Measurements from ENCODE around the gene CCDC142. TPM values are rescaled to one million over a fixed set of nuclear protein-coding genes. Genes with fewer than 3 reads are reported as not detected.

The CCDC142 gene
- total RNA-seq, 3 donors from 2014 or later (not counting 1 experiment from before 2014, with no cell fraction given) = 14.9 to 25.2 (median 15.6) TPM

GRCh38 chr2:74530239-74531187 is 47.7 kb upstream of the CCDC142 start:
- WGBS (ENCODE audit: insufficient coverage) = 2% methylated on average over 54 of the region's 54 CpGs
- Histone ChIP-seq H3K4me3 (ENCODE audit: low read length) (peak overlapping the region; percentile 92), H3K27ac (ENCODE audit: low read length) (peak overlapping the region; percentile 95), H3K4me1 (ENCODE audit: control insufficient read depth, insufficient read depth, low read length) (peaks cover 31% of the 10 kb centered on the region), H3K36me3 (ENCODE audit: control insufficient read depth, insufficient read depth, low read length) (peaks cover 40% of the 10 kb centered on the region), H3K27me3 (ENCODE audit: control insufficient read depth, insufficient read depth, low read length) (no peaks in the 10 kb centered on the region), H3K9me3 (ENCODE audit: control insufficient read depth, insufficient read depth, low read length) (no peaks in the 10 kb centered on the region)
- intact Hi-C loops (cut with micrococcal nuclease) = loop anchor here (1.0 kb wide), 1 partner anchor 72 kb away; the partner anchor contains the start of gene WBP1
- peak; percentile 53 to 71 (median 61) for ATAC-seq
- no peak for TF ChIP-seq CTCF (IDR thresholded peaks at IDR 0.05)
- Mint-ChIP-seq H3K27ac (peak overlapping the region; percentile 94 to 95), H3K4me3 (peak overlapping the region; percentile 96), H3K4me1 (peaks cover 32 to 44% of the 10 kb centered on the region in 2 donors), H3K36me3 (peaks cover 10% of the 10 kb centered on the region), H3K27me3 (ENCODE audit: low read depth in 2 of 2) (no peaks in the 10 kb centered on the region), H3K9me3 (no peaks in the 10 kb centered on the region)
- DNase-seq = peak; percentile 76 to 81

GRCh38 chr2:74529357-74530238 is 46.8 kb upstream of the CCDC142 start, which contains the start of the genes AUP1 and HTRA2:
TSS of gene AUP1 (minus strand) at chr2:74529706. CDS start at chr2:74529629, 77 bp downstream.
TSS of gene HTRA2 (plus strand) at chr2:74529933. CDS start at chr2:74530007, 74 bp downstream.
- intact Hi-C loops (cut with micrococcal nuclease) = loop anchor here (1.0 to 2.0 kb wide), 4 partner anchors 13 to 75 kb away; partner anchors contain the start of genes INO80B, PCGF1 and WBP1
- peaks cover 31% of the 10 kb centered on the region for H3K4me1 ChIP-seq (ENCODE audit: control insufficient read depth, insufficient read depth, low read length)
- no peak for TF ChIP-seq CTCF (IDR thresholded peaks at IDR 0.05)
- Mint-ChIP-seq H3K4me3 (peak within 1 kb of the TSS; percentile 96), H3K27me3 (ENCODE audit: low read depth in 2 of 2) (no peaks in the 10 kb centered on the region), H3K36me3 (peaks cover 10% of the 10 kb centered on the region), H3K4me1 (peaks cover 32 to 44% of the 10 kb centered on the region in 2 donors), H3K27ac (peak within 1 kb of the TSS; percentile 94 to 95), H3K9me3 (no peaks in the 10 kb centered on the region)
- peak within 1 kb of the TSS; percentile 92 for H3K4me3 ChIP-seq (ENCODE audit: low read length)
- no peaks in the 10 kb centered on the region for H3K9me3 ChIP-seq (ENCODE audit: control insufficient read depth, insufficient read depth, low read length)
- ATAC-seq = peak; percentile 75 to 90 (median 77)
- H3K36me3 ChIP-seq (ENCODE audit: control insufficient read depth, insufficient read depth, low read length) = peaks cover 40% of the 10 kb centered on the region
- H3K27me3 ChIP-seq (ENCODE audit: control insufficient read depth, insufficient read depth, low read length) = no peaks in the 10 kb centered on the region
- under 1% methylated on average over 87 of the region's 87 CpGs for WGBS (ENCODE audit: insufficient coverage)
- DNase-seq = peak; percentile 83 to 91
- peak within 1 kb of the TSS; percentile 95 for H3K27ac ChIP-seq (ENCODE audit: low read length)

DNA sequence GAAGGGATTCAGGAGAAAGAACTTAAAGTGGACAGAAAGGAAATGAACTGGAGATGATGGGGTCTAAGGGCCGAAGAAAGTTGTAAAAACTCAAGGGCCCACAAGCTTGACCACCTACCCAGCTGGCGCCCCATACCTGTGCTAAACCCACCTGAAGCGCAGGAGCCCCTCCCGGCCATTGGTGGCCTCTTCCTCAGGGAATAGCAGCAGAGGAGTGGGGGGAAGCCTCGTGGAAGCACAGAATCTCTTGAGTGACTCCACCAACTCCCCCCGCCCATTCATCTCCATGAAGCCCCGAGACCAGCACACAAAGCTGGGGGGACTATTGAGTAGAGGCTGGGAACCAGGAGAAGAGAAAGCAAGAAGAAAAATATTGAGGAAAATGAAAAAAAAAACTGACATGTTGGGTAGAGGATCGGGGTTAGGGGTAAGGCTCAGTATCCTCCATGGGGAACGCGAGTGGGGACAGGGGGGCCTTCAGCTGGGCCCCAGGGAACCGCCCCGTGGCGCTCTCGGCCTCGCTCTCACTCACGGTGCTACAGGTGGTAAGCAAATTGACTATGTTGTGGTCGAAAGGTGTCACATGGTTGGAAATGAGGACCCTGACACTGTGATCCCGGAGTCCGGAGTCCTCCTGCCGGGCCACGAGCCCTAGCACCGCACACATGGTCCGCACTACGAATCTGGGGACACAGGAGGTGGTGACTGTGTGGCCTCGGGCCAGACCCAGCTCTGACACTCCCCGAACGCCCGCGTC is 46.0 kb upstream of the CCDC142 start:
- Histone ChIP-seq H3K27ac (ENCODE audit: low read length) (peak overlapping the region; percentile 95), H3K9me3 (ENCODE audit: control insufficient read depth, insufficient read depth, low read length) (no peaks in the 10 kb centered on the region), H3K4me3 (ENCODE audit: low read length) (peak overlapping the region; percentile 92), H3K27me3 (ENCODE audit: control insufficient read depth, insufficient read depth, low read length) (no peaks in the 10 kb centered on the region), H3K4me1 (ENCODE audit: control insufficient read depth, insufficient read depth, low read length) (peaks cover 31% of the 10 kb centered on the region), H3K36me3 (ENCODE audit: control insufficient read depth, insufficient read depth, low read length) (peaks cover 40% of the 10 kb centered on the region)
- Mint-ChIP-seq H3K4me3 (peak overlapping the region; percentile 96), H3K27me3 (ENCODE audit: low read depth in 2 of 2) (no peaks in the 10 kb centered on the region), H3K27ac (peak overlapping the region; percentile 94 to 95), H3K9me3 (no peaks in the 10 kb centered on the region), H3K36me3 (peaks cover 10% of the 10 kb centered on the region), H3K4me1 (peaks cover 32 to 44% of the 10 kb centered on the region in 2 donors)
- no peak for TF ChIP-seq CTCF (IDR thresholded peaks at IDR 0.05)
- ATAC-seq = peak in 2 of 3 donors; percentile 0 to 1
- WGBS (ENCODE audit: insufficient coverage) = 13% methylated on average over 26 of the region's 29 CpGs
- intact Hi-C loops (cut with micrococcal nuclease) = loop anchor here (1.0 to 2.0 kb wide), 3 partner anchors 12 to 74 kb away; partner anchors contain the start of genes INO80B and PCGF1
- no peak for DNase-seq
